GM18951 (cell line): Measurements from ENCODE around the gene SOX18.

Experiments
- POLR2A ChIP-seq: IDR thresholded peaks from 4 replicates; pipeline ENCODE4 v1.6.1; 2011; ENCODE audit warnings: mild to moderate bottlenecking; ENCODE audit not compliant: insufficient read length, insufficient read depth; ENCODE audit errors: extremely low read depth
- in situ Hi-C: fragments of 300-500 bp; cut with MboI; formaldehyde crosslinking; loops from one replicate; pipeline ENCODE4 v1.12.0; 2022; ENCODE audit warnings: low sequenced_read_pairs, mixed read lengths, inconsistent platforms; ENCODE audit not compliant: unreplicated experiment

The SOX18 gene

GRCh38 chr20:64056889-64057627 lies 7.6 kb upstream of the SOX18 start:
- TF ChIP-seq POLR2A: no peak
- in situ Hi-C loops: no loop called here

DNA sequence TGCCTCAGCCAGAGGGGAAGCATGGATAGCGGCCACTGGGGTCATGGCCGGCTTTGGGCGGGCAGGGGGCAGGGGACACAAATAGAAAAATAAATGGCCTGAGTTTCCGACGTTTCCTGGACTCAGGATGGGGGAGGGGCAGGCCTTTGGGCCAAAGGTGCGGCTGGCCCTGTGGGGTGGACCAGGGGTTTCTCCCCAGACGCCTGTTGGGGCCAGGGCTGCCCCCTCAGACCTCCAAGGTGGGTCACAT lies 7.1 kb upstream of the SOX18 start:
- in situ Hi-C loops: no loop called here
- no peak for TF ChIP-seq POLR2A

DNA sequence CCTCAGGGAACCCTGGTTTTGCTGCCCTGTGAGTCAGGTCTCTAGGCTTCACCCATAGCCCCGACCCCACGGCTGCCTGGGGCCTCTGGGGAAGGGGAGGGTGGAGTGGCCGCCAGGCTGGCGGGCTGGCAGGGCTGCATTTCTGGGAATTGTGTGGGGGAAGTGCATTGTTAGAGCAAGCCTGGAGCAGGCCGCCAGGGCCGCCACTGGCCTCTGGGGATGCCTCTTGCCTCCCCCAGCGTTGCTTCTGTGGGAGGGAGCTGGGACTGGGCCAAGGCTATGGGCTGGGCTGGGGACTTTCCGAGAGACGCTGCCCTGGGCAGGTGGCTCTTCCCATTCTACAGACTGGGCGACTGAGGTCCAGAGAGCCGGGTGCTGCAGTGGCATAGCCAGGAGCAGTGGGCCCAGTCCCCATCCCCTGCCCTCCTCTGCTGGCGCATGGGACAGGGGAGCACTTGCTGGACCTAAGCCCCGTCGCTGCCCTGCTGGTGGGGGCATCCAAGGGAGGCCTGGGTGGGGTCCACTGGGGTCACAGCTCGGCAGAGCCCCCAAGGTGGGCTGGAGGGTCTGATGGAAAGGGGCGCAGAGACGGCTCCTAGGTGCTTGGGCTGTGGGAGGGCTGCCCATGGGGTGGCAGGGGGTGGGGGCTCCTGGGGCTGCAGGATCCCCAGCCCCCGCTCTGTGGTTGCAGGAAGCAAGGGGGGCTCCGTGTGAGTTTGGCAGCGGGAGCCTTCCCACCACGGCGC lies 6.6 kb upstream of the SOX18 start:
- no peak for TF ChIP-seq POLR2A
- in situ Hi-C loops: no loop called here

DNA sequence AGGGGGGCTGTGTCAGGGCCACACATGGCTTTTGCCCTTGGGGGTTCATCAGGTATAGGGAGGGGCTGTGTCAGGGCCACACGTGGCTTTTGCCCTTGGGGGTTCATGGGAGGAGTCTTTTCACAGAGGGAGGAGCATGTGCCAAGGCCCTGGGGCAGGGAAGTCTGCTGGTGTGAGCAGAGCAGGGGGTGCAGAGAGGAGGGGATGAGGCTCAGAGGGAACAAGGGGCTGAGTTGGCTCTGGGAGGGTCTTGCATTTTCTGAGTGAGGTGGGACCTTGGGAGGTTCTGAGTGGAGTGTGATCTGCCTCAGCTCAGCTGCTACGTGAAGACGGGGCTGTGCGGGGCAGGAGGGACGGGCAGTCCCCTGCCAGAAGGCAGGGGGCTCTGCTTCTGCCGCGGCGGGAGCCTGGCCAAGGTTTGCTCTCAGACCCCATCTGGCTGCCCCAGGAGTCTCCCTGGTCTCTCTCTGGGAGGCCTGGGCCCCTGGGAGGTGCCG lies 6.0 kb upstream of the SOX18 start:
- in situ Hi-C loops: no loop called here
- no peak for TF ChIP-seq POLR2A

DNA sequence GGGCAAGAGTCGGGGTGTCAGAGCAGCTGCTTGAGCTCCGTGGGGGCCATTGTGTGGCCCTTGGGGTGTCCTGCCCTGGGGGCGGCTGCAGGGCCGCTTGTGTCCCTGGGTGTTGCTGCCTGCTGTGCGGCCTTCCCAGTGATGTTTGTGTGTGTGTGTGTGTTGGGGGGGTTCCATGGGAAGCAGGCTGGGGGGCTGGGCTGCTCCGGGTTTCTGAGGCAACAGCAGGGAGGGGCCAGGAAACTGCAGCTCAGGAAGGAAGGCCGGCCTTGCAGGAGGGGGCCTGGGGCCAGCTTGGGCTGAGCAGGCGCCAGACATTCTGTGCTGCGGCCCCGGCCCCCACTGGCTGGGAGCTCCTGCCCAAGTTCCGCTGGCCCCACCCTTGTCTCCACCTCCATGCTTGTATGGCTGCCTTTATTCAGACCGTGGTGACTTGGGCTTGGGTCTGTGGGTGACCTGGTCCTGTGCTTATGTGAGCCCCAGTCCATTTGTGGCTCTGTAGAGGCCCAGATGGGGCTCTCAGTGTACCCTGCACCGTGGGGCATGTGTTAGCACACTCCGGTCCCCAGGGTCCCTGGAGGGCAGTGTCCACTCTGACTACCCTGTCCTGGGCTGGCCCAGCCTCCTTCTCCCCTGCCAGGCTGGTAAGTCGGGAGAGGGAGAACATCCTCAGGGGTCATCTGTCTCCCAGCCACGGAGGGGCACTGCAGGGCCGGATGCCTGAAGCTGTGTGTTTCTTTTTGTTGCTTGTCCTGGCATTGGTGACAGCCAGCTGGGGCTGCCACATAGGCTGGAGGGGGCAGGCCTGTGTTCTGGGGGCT lies 4.6 kb upstream of the SOX18 start:
- no peak for TF ChIP-seq POLR2A
- in situ Hi-C loops: no loop called here

DNA sequence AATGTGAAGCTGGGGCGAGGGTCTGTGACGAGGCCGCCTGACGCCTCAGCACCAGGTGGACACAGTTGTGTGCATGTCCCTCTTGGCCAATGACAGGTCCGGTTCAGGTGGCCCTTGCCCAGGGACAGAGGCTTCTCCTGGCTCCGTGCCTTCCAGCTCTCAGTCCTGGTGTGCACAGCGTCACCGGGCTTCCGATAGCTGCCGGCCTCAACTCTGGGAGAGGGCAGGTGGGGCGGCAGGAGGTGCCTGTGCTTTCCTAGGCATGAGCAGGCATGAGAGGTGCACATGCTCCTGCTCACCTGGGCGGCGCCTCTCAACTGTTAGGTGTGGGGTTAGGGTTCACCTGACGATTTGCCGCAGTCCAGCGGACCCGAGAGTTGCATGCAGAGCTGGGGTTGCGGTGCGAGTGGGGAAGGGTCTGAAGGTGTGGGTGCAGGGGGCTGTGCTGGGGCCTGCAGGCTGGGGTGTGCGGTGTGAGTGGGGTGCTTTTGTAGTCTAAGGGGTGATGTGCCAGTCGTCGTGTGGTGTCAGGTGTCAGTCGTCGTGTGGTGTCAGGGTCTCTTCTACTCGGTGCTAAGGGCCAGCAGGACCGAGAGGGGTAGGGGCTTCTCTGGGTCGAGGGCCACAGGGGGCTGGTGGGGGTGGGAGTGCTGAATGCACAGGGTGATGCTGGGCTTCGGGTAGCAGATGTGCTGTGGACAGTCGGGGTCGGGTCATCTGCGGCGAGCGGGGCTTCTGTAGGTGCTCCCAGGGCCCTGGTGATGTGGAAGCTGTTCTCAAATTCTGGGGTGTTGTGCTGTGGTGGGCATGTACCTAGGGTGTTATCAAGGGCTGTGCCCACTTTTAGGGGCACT lies 3.8 kb upstream of the SOX18 start:
- in situ Hi-C loops: no loop called here
- TF ChIP-seq POLR2A: no peak

DNA sequence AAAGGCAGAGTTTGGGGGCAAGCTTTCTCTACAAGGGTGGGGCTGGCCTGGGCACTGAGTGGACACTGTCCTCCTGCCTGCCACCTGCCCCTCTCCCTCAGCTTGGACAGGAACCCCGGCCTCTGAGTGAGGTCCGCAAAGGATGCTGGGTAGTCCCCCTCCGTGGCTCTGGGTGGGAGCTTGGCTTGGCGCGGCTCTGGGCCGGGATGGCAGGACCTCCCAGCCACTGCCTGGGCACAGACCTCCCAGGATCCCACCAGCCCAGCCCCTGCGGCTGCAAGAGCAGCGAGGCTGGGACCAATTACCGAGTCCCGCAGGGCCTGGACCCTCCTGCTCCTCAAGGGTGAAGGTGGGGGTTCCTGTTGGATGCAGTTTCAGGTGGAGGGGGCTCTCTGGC lies 2.9 kb upstream of the SOX18 start:
- in situ Hi-C loops: no loop called here
- TF ChIP-seq POLR2A: no peak

DNA sequence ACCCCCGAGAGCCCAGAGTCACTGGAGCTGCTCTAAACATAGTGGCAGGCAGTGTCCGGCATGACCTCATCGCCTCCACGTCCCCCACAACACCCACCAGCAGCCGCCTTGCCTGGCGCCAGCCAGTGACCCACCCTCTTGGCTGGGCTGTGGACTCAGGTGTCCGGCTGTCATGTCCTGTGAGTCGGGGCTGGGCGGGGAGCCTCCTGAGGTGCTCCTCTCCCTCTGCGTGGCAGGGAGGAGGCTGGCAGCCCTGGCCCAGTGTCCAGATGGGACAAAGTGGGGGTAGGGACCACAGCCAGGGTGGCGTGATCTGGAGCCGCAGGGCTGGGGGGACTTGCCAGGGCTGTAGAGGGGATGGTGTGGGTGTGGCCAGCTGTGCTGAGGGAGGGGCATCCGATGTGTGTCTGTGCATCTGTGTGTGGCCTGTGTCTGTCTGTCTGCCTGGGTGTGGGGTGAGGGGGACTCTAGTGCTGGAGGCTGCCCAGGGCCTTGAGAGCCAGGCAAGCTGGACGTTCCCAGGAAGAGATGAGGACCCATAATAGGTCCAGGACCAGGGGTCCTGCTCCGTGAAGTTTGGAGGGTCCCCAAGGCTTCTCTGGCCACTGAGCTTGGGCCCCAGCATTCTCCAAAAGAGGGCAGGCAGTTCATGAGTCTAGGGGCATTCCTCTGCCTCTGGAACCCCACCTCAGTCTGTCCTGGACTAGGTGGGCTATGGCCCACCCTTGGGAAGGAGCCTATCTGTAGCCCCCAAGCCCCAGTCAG lies 2.3 kb upstream of the SOX18 start:
- no peak for TF ChIP-seq POLR2A
- in situ Hi-C loops: no loop called here

DNA sequence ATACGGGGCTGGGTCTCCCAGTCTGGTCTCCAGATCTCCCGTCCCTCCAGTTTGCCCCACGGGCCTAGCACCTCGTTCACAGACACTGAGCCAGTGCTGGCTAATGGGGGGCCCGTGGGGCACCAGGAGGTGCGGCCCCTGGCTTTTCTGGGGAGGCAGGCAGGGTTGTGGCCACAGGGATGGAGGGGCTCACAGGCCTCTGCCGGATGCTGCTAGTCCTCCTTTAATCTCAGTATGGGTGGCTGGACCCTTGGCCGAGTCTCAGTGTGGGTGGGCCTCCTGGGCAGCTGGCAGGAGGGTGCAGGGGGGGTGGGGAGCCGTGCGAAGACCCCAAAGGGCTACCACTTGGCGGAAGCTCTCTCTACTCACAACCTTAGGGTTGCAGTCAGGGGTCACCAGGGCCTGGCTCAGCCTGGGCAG lies 1.6 kb upstream of the SOX18 start:
- no peak for TF ChIP-seq POLR2A
- in situ Hi-C loops: no loop called here

DNA sequence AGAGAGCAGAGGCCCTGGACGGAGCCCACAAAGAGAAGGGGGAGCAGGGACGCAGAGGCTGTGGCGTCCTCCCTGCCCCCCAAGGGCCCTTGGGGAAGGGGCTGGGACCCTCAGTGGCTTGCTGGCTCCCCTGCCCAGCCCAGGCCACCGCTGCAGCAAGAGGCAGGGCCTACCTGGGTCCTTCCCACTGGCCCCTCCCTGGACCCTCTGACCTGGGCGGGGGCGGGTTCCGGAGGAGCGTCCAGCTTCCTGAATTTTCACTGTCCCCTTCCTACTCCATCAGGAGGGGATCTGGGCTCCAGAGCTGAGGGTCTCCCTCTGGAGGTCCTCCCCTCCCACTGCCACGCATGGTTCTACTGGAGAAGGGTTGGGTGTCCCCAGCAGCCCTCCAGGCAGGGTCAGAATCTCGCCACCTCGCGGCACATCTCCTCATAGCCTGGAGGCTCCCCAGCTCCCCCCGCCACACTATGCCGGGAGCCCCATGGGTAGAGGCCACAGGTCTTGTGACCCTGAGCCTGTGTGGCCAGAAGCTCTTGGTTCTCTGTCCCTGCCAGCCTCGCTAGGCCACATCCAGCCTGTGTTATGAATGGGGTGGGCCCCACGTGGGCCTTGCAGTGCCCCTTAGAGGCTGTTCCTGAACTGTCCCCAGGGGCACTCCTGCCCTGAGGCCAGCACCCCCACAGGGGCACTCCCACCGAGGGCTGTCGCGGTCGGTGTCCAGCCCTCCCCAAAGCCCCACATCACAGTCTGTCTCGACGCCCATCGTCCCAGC lies 1.0 kb upstream of the SOX18 start:
- in situ Hi-C loops: no loop called here
- TF ChIP-seq POLR2A: no peak

DNA sequence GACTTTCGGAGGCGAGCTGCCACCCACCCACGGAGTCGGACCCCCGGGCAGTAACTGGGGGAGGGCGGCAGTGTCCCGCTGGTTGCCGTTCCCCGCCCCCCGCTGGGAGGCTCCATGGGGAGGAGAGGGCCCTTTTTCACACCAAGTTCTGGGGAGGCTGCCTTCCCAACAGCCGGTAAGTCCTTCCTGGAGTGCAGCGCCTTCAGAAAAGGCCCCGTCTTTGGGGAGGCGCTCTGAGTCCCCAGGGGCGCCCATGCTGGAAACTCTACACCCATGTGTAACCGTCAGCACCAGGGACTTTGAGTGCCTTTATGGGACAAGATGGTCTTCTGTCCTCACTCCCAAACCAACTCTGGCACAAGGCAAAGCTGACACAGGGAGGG lies 430 bp upstream of the SOX18 start:
- in situ Hi-C loops: no loop called here
- TF ChIP-seq POLR2A: no peak
